ENCODE measurements around the gene CASP5.
A peak's percentile ranks its signal among the peaks of the same experiment; 100 is the strongest.
"Not testable (repeated sequence)": the region's sequence is repeated elsewhere in the genome, so short reads cannot be mapped to it uniquely, and the experiment has no call there.

Gene CASP5

DNA sequence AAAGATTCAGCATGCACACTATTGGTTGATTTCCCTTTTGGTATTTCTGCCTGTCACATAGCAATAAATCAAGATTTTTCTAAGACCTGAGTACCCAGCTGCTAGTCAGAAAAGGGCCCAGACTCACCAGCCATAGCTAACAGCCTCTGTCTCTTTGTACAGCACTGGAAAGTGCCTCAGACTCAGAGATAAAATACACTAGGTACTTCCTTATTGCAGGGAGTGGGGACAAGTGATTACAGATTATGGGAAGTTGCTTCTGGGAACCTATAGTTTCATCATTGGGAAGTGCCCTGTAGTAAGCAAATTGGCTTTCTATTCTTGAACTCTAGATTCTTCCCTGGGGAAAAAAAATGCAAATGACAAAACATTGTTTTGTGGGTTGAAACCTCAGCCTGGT lies at the start of gene CASP5:
TSS of gene CASP5 (minus strand) at position 166 of the 400 bp plus-strand sequence. CDS start at position 134, 32 bp downstream.
- DNase-seq, result no peak

DNA sequence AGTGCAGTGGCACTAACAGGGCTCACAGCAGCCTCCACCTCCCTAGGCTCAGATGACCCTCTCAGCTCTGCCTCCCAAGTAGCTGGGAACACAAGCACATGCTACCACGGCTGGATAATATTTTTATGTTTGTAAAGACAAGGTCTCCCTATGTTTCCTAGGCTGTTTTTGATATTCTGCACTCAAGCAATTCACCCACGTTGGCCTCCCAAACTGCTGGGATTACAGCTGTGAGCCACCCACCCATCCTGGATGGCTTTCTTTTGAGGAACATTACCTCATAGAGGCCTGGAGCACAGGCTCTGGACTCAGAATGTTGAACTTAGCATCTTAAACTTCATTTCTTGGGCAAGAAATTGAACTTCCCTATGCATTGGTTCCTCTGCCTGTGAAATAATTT lies 49.1 kb upstream of the CASP5 start:
- not testable (repeated sequence) for DNase-seq

DNA sequence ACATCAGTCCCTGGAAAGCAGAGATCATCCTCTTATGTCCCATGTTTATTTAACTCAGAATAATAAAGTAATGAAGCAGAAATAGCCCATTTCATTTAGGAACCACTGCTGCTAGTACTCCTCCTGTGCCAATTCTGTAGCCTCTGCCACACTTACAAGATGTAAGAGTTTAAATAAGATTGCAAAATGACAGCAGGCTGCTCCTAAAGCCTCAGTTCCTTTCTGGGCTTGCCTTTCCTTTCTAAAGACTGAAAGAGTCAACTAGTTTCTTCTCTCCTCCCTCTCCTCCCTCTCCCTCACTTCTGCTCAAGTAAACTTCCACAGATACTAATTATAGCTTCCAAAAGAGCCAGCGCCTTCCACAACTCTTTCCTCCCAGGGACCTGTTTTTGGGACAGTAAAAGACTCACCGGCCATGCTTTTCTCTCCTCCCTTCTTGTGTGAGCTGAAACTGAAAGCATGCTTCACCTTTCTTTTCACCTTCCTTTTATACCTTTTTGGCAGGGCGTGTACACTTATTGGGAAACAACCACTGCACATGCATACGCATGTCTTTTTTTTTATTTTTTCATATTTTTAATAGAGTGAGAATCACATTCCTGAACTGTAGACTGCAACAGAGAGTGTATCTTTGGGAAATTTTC lies 48.2 kb upstream of the CASP5 start:
- peak in 1 of 2 experiments; percentile 8 for DNase-seq

DNA sequence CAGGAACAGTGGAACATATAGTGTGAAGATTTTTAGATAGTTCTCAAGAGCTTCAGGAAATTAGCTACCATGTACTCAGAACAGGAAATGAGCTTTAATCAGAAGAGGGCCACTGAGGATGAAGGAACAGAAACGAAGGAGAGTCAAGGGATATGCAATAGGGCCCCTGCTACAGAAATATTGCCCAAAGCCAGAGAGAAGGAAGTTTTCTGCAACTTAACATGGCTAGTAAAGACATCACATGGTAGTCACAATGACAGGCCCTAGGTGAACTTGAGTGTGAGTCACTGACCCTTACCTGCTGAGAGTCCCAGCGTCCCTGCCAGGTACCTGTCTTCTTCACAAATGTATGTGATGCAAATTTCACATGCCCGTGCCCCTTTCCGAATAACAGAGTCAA lies 47.3 kb upstream of the CASP5 start:
- peak in 1 of 2 experiments; percentile 17 for DNase-seq

DNA sequence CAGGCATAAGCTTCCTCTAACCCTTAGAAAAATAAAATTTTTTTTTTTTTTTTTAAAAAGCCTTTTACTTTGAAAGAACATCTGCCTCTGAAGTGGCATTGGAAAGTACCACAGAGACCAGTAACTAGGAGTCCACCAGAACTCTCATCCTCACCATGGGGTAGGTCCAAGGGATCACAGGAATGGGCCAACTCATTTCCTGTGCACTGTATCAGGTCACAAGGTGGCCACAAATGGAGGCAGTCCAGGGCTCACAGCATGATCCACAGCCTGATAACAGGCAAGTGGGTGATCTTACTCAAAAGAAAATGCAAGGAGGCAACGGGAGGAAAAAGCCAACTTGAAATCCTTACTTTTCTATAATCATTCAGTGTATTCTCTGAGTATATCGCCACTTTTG lies 46.8 kb upstream of the CASP5 start:
- DNase-seq, result not testable (repeated sequence)

DNA sequence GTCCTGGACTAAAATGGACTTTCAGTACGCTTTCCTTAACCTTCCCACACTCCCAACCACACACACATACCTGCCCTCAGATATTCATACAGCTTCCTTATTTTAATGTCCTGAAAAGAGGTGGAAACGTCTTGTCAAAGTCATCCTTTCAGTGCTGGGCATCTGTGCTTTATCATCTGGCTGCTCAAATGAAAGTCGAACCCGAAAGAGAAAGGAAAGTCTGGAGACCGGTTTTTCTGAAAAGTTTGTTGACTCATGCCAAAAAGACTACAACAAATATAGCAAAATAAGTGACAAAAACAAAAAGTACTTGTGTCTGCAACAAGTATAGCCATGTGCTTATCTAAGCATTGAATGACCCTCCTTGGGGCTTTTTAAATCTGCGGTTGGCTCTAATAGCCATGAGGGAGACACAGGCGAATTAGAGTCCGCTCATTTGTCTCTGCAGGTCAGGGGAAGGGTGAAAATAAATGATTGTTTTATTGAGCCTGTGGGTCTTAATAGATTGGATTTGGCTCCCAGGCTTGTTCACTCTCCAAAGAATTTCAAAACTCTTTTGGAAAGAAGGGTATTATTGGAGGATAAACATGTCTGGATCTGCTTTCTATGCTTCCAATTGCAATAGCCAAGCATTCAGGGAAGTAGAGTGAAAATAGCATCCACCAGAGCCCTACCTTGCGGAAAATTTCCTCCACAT lies 40.4 kb upstream of the CASP5 start:
- not testable (repeated sequence) for DNase-seq

DNA sequence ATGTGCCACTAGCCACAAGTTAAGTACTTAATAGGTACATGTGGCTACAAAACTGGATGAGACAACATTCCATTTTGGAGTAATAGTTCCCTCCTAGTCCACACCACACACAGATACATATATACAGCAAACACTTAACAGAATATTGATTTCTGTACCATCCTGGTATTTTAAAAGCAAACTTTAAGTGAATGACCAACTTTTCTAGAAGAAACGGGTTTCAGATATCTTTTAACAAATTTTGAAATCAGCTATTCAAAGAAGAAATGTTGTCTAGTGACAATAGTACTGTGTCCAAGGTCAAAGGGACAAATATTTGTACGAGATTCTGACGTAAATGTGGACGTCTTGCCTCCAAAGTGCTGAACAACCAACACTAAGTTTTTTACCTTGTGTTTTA lies 34.5 kb upstream of the CASP5 start:
- no peak for DNase-seq

DNA sequence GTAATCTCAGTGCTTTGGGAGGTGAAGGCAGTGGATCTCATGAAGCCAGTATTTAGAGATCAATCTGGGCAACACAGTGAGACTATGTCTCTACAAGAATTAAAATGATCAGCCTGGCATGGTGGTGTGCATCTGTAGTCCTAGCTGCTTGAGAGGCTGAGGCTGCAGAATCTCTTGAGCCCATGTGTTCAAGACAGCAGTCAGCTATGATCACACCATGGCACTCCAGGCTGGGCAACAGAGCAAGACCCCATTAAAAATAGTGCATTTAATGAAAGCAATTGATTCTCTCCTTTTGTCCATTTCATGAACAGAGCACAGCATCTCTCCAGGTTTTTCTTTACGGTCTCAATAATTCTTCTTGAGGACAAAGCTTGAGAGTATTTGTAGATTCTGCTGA lies 33.5 kb upstream of the CASP5 start:
- no peak for DNase-seq

DNA sequence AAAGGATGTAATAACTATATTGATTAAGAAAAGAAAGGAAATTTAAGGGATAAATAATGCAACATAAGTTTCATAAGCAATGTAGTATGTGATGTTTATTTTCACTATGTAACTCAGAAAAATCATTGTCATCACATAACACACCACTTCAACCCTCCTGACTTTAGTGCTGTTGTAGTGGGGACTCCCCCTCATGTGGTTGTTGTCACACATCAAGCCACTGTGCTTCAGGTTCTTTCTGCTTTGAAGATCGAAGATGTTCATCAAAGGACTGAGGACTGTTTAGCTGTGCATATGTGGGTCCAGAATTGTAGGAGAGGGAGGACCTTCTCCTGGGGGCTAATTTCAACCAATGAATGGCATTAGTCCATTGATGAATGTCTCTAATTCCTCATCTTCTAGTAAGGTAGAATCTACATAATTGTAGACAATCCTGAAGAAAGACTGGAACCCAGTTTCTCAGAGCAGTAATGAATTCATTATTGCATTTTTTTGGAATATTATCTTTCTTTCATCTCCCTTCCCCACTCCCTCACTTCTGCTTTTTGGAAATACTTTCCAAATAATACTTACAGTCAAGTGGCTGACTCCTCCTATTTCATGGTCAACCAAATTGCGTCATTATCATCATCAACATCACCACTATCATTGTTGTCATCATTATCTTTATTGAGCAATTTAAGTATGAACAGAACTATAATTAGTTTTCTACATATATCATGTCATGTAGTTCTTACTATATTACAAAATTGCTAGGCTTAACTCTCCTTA lies 31.9 kb upstream of the CASP5 start:
- DNase-seq, result no peak

DNA sequence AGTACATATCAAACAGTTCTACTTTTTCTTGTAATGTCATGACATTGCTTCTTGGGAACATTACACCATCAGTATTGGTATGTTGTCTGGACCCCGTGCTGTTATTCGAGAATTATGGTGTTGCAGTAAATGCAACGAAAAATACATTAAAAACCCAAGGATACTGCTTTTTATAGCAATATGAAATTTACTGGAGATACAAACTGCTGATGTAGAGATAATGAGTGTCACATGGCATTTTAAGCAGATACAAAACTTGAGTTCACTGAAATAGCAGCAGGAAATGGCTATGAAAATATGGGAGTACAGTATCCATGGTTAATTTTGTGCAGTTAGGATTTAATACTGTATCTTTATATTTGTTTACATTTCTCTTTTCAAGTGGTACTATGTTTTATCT lies 29.5 kb upstream of the CASP5 start:
- DNase-seq, result no peak

DNA sequence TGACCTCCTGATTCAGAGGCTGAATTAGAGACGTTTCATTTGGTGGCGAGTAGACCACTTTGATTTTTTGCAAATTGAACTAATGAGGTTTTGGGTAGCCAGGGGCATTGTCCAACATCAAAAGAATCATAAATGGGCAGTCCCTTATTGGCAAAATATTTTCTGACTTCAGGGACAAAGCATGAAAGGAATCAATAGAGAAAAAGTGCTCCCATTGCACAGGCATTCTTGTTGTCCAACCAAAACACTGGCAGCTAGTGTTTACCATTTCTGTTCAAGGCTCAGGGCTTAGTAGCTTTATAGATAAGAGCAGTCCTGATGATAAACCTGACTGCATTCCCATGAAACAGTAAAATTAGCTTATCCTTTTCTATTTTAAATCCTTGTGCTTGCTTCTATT lies 28.6 kb upstream of the CASP5 start:
- DNase-seq, result no peak

DNA sequence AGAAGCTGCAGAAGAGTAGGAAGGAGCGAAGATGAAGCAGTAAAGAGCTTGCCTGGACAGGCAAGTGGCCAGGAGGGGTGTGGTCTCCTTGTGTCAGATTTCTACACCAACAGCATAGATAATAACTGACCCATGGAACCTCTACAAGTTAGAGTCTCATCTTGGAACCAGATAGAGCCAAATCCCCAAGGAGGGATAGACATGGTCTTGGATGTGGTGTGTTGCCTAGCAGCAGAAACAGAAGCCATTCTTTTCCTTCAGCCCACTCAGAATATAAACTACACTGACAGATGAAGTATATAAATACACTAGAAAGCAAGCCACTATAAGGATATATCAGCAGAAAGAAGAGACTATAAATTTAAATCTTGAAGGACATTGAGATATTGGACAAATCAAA lies 26.5 kb upstream of the CASP5 start:
- DNase-seq, result no peak

DNA sequence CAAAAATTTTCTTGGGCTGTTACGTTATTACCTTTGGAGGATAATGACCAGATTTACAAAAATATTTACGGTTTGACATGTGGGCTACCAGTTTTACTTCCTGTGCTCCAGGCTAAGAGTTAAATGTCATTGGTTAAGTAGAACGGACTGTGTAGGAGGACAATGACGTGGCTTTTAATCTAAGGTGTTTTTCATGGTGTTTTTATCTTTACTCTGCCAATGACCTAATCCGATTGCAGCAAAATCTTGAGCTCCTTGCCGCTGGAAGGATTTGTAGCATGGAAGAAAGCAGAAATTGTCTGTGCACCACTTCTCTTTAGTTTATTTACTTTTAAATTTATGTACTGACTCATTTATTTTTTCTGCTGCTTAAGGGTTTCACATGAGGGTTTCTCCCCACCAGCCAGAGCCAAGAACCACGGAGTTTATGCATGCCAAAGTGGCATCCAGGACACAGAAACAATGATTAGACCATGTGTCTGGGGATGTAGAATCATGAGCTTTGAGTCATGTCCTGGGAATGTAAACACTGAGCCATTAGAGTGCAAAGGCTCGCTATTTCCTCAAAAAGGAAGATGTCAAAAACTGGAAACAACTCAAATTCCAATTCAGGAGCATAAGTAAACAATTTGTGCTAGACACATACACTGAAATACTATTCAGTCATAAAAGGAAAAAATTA lies 24.1 kb upstream of the CASP5 start:
- no peak for DNase-seq

DNA sequence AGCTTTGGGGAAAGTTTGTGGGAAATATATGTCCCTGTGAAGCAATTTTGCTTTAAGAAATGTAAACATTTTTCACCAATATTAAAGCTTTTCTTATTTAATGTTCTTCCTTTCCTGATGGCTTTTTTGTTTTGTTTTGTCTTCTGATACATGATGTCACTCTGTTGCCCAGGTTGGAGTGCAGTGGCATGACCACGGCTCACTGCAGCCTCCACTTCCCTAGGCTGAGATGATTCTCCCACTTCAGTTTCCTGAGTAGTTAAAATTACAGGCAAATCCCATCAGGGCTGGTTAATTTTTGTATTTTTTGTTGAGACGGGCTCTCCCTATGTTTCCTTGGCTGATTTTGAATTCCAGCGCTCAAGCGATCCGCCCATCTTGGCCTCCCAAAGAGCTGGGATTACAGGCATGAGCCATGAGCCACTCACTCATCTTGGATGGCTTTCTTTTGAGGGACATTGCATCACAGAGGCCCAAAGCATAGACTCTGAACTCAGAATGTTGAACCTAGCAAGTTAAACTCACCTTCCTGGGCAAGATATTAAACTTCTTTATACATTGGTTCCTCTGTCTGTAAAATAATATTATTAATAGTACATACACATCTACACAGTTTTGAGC lies 22.8 kb upstream of the CASP5 start:
- DNase-seq, result no peak

DNA sequence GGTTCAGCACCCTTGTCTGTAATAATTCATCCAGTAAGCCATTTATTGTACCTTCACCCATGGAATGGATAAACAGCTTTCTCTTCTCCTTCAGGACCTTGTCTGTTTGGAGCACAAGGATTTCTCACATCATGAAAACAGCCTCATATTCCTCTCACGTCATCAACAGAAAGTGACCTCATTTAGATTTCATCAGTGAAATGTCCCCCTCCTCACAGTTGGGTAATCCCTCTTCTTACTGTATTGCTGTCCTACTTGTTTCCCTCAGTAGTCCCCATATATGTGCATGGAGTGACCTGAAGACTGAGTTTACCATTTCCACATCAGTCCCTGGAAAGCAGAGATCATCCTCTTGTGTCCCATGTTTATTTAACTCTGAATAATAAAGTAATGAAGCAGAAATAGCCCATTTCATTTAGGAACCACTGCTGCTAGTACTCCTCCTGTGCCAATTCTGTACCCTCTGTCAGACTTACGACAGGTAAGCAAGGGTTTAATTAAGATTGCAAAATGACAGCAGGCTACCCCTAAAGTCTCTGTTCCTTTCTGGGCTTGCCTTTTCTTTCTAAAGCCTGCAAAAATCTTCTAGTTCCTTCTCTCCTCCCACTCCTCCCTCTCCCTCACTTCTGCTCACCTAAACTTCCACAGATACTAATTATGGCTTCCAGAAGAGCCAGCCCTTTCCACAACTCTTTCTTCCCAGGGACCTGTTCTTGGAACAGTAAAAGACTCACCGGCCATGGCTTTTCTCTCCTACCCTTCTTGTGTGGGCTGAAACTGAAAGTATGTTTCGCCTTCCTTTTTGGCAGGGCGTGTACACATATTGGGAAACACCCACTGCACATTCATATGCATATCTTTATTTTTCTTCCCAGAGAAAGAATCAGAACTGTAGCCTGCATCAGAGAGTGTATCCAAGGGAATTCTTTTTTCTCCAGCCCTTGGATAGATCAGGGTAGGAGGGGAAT lies 21.9 kb upstream of the CASP5 start, which contains the start of gene CARD16:
TSS of gene CARD16 (minus strand) at position 779 of the 968 bp plus-strand sequence. CDS start at position 741, 38 bp downstream.
- DNase-seq, result peak in 1 of 2 experiments; percentile 35

DNA sequence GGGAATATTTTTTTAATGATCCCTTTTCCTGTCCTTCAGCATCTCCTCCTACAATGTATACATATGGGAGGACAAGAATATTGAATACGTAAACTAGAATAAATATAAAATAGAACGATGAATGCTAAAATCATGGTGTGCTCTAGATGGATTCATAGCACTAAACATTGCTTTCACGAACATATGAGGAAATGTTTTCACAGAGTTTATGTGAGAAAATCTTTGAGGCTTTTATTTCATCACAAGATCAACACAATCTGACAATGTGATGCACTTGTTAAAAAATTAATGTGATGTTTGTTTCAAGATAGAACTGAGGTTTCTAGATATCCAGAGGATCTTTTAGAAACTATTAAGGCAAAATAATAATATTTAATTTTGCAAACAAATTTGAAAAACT lies 19.2 kb upstream of the CASP5 start:
- no peak for DNase-seq

DNA sequence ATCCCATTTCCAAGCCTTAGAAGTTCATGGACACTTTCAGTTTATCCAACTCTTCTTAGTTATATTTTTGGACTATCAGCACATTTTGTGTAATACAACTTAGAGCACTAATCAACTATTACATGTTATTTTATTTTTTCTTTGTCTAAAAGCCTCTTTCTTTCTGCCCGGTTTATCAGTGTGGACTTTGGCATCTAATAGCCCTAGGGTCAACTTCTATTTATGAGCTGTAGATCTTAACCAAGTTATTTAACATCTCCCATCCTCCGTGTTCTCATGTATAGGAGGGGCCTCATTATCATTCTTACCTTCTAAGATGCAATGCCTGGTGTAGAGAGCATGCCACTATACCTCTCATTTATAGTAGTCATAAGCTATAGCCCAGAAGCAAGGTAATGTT lies 17.7 kb upstream of the CASP5 start:
- DNase-seq, result no peak

DNA sequence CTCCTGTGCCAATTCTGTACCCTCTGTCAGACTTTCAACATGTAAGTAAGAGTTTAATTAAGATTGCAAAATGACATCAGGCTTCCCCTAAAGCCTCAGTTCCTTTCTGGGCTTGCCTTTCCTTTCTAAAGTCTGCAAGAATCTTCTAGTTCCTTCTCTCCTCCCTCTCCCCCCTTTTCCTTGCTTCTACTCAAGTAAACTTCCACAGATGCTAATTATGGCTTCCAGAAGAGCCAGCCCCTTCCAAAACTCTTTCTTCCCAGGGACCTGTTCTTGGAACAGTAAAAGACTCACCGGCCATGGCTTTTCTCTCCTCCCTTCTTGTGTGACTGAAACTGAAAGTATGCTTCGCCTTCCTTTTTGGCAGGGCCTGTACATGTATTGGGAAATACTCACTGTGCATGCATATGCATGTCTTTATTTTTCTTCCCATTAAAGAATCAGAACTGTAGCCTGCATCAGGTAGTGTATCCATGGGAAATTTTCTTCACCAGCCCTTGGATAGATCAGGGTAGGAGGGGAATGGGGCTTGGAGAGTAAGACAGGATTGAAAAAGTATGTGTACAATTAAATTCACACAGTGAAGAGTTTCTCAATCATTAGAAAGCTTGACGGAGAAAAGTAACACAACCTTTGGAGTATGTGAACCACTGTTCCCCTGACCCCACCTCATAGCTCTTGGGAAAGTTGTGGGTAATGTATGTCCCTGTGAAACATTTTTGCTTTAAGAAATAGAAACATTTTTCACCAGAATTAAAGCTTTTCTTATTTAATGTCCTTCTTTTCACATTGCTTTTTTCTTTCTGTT lies 12.0 kb upstream of the CASP5 start, which contains the start of gene CASP1:
TSS of gene CASP1 (minus strand) at position 332 of the 808 bp plus-strand sequence. CDS start at position 301, 31 bp downstream.
- peak in 1 of 2 experiments; percentile 30 for DNase-seq

DNA sequence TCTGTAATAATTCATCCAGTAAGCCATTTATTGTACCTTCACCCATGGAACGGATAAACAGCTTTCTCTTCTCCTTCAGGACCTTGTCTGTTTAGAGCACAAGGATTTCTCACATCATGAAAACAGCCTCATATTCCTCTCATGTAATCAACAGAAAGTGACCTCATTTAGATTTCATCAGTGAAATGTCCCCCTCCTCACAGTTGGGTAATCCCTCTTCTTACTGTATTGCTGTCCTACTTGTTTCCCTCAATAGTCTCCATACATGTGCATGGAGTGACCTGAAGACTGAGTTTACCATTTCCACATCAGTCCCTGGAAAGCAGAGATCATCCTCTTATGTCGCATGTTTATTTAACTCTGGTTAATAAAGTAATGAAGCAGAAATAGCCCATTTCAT lies 11.4 kb upstream of the CASP5 start:
- DNase-seq, result not testable (repeated sequence)

DNA sequence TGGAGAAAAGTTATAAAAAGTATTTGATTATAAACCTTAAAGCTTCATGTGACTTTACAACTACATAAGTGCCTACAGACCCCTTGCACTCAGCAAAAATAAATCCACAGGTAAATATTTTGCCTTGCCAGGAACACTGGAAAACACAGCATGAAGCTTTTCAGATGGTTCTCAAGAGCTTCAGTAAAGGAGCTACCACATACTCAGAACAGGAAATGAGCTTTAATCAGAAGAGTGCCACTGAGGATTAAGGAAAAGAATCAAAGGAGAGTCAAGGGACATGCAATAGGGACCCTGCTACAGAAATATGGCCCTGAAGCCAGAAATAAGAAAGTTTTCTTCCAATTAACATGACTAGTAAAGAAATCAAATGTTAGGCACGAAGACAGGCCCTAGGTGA lies 10.8 kb upstream of the CASP5 start:
- DNase-seq, result no peak

Data from stimulated activated CD4-positive, alpha-beta T cell treated with anti-CD3 and anti-CD28 coated beads, Interleukin-4, amount 100 ng/mL, for 4 hours (primary cell).